ENCODE measurements around the gene FAM89B. TPM values are rescaled to one million over a fixed set of nuclear protein-coding genes. Genes with fewer than 3 reads are reported as not detected.
"Not testable (repeated sequence)": the region's sequence is repeated elsewhere in the genome, so short reads cannot be mapped to it uniquely, and the experiment has no call there.

The FAM89B gene
- total and polyA plus RNA-seq, 2 of the 8 experiments (the other 6 are each of a cell fraction or from before 2014, with no cell fraction given) = 15.8 to 32.4 TPM

DNA sequence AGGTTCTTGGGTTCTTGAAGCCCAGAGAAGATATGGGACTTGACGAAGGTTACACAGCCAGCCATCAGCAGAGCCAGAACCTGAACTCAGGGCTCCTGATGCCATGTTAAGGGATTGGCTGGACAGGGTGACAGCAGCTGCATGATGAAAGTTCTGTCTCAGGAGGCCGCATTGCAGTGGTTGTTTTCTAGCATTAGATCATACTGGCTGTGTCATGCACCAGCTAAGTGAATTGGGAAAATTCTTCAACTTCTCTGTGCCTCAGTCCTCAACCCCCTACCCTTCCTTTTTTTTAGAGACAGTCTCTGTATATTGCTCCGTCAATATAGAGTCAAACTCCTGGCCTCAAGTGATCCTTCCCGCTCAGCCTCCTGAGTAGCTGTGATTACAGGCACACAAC lies 8.7 kb upstream of the FAM89B start (continued):
- TF ChIP-seq, protein P1, sequence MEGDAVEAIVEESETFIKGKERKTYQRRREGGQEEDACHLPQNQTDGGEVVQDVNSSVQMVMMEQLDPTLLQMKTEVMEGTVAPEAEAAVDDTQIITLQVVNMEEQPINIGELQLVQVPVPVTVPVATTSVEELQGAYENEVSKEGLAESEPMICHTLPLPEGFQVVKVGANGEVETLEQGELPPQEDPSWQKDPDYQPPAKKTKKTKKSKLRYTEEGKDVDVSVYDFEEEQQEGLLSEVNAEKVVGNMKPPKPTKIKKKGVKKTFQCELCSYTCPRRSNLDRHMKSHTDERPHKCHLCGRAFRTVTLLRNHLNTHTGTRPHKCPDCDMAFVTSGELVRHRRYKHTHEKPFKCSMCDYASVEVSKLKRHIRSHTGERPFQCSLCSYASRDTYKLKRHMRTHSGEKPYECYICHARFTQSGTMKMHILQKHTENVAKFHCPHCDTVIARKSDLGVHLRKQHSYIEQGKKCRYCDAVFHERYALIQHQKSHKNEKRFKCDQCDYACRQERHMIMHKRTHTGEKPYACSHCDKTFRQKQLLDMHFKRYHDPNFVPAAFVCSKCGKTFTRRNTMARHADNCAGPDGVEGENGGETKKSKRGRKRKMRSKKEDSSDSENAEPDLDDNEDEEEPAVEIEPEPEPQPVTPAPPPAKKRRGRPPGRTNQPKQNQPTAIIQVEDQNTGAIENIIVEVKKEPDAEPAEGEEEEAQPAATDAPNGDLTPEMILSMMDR (IDR thresholded peaks at IDR 0.05; ENCODE audit: control extremely low read depth in 1 of 3, insufficient read depth in 1 of 3, low read depth in 1 of 3, low read length in 3 of 3) = no peak
- TF ChIP-seq TCF12 (IDR thresholded peaks at IDR 0.05; ENCODE audit: low read depth, low read length) = no peak

GRCh38 chr11:65564879-65565559 lies 7.3 kb upstream of the FAM89B start:
- H2BK5ac ChIP-seq (ENCODE audit: low read depth, low read length); H3K14ac ChIP-seq (ENCODE audit: insufficient read length); H3K79me2 ChIP-seq (ENCODE audit: control insufficient read depth in 1 of 2, insufficient read depth in 2 of 2, low read length in 2 of 2); H2BK12ac ChIP-seq (ENCODE audit: low read depth, low read length); H3K79me1 ChIP-seq (ENCODE audit: low read depth, low read length); H3K4me3 ChIP-seq (ENCODE audit: extremely low read depth in 1 of 4, insufficient read depth in 2 of 4, low read depth in 3 of 4, low read length in 4 of 4); H2AK5ac ChIP-seq (ENCODE audit: low read depth, low read length); H2BK120ac ChIP-seq (replicated peaks; ENCODE audit: low read depth, low read length); H3K9me3 ChIP-seq (ENCODE audit: insufficient read depth in 2 of 2, low read depth in 1 of 2, low read length in 1 of 2); H4K91ac ChIP-seq (replicated peaks; ENCODE audit: insufficient read length, low read length); DNase-seq (ENCODE audit: low read depth in 1 of 2, low spot score in 2 of 2); H2BK15ac ChIP-seq (ENCODE audit: low read length); H3K23ac ChIP-seq (ENCODE audit: insufficient read length); H3K23me2 ChIP-seq (ENCODE audit: low read depth, low read length); H4K5ac ChIP-seq (ENCODE audit: insufficient read length, low read depth, low read length); H3K9ac ChIP-seq (replicated peaks in 1 of 4; ENCODE audit: extremely low read depth in 1 of 4, low read depth in 3 of 4, low read length in 3 of 4); H3K4me2 ChIP-seq (ENCODE audit: insufficient read depth in 1 of 2, low read depth in 2 of 2, low read length in 2 of 2); H3K56ac ChIP-seq (replicated peaks; ENCODE audit: insufficient read length, low read depth, low read length); H3K27me3 ChIP-seq (replicated peaks in 1 of 4; ENCODE audit: control insufficient read depth in 3 of 4, extremely low read depth in 1 of 4, insufficient read depth in 3 of 4, low read length in 3 of 4); H3K18ac ChIP-seq (ENCODE audit: extremely low read depth, low read length); H3K27ac ChIP-seq (ENCODE audit: low read depth, low read length); H3K36me3 ChIP-seq (ENCODE audit: control insufficient read depth in 2 of 4, insufficient read depth in 4 of 4, low read length in 3 of 4); H3K4ac ChIP-seq (replicated peaks; ENCODE audit: insufficient read length, low read depth, low read length); H4K20me1 ChIP-seq (replicated peaks in 1 of 2; ENCODE audit: control insufficient read depth in 1 of 2, insufficient read depth in 2 of 2, low read length in 2 of 2); FAIRE-seq; H2BK20ac ChIP-seq (ENCODE audit: low read length); H2AFZ ChIP-seq (ENCODE audit: low read length); H4K8ac ChIP-seq (ENCODE audit: extremely low read depth, insufficient read depth, low read length): not testable (repeated sequence)
- ChIA-PET POLR2A (ENCODE audit: partially characterized antibody) (interaction anchor here (1.5 to 1.6 kb wide), 2 partner anchors 17 to 18 kb away, joined by 4 read pairs; no protein-coding TSS in a partner anchor), CTCF (ENCODE audit: partially characterized antibody) (interaction anchor here (0.6 to 16.3 kb wide), 6 partner anchors 11 to 59 kb away, joined by 3 to 284 read pairs (median 18); partner anchors contain the start of gene EHBP1L1)
- 93% methylated on average over 12 of the region's 12 CpGs; no CpG with 5 or more reads in 1 of the 2 experiments for WGBS, 2 experiments (ENCODE audit: extremely low coverage in 1 of 2, insufficient coverage in 1 of 2, insufficient read length in 1 of 2, insufficient replicate concordance in 2 of 2, low coverage in 1 of 2, low lambda C conversion rate in 2 of 2, missing lambda C conversion rate in 1 of 2)
- peaks cover 0 to 19% (median 15%) of the 10 kb centered on the region in 4 experiments; a peak in 6 of 7 replicates for H3K4me1 ChIP-seq (replicated peaks in 1 of 4; ENCODE audit: control insufficient read depth in 3 of 4, insufficient read depth in 4 of 4, low read length in 3 of 4)

Measured in H1 (cell line).